T-helper 1 cell treated with Interleukin-12 subunit alpha and Interleukin-12 subunit beta and Interleukin-4 antibody, amounts not matched to agents 30 μg/mL and 1 μg/mL, for 36 hours (primary cell): ENCODE results near the gene GAREM1.

Experiments
- H3K27ac Mint-ChIP-seq: one replicate; pipeline ENCODE4 v1.8.0; 2021; ENCODE audit warnings: mild to moderate bottlenecking, mixed read lengths
- H3K27me3 Mint-ChIP-seq: one replicate; pipeline ENCODE4 v1.8.0; 2021; ENCODE audit warnings: low read depth, mixed read lengths
- H3K36me3 Mint-ChIP-seq: one replicate; pipeline ENCODE4 v1.8.0; 2021; ENCODE audit warnings: low read depth, mixed read lengths
- H3K4me1 Mint-ChIP-seq: one replicate; pipeline ENCODE4 v1.8.0; 2021; ENCODE audit warnings: low read depth, mixed read lengths
- H3K4me3 Mint-ChIP-seq: one replicate; pipeline ENCODE4 v1.8.0; 2021; ENCODE audit warnings: mild to moderate bottlenecking, moderate library complexity, mixed read lengths
- H3K9me3 Mint-ChIP-seq: one replicate; pipeline ENCODE4 v1.8.0; 2021; ENCODE audit warnings: mixed read lengths

Gene GAREM1

GRCh38 chr18:32378705-32379104 is 92.0 kb downstream of the GAREM1 start:
- Mint-ChIP-seq H3K27ac (no peak overlapping the region), H3K27me3 (peaks cover 7% of the 10 kb centered on the region), H3K36me3 (no peaks in the 10 kb centered on the region), H3K4me1 (no peaks in the 10 kb centered on the region), H3K9me3 (no peaks in the 10 kb centered on the region), H3K4me3 (no peak overlapping the region)

DNA sequence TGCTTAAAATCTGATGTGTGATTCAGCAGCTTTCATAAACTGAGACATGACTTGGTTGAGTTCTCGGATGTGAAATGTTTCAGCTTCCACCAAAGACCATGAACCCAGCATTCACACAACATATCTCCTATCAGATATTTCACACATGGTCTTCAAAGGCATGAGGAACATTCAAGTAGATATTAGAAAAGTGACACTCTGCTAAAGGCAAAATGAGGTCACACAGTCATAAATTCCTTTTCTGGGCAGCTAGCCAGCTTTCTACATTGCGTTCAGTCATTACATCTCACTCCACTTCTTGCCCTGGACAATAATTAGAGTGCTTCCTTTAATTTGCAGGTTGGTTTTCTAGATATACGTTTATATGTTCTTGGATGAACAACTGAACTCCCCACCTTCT is 96.7 kb downstream of the GAREM1 start:
- H3K4me3 Mint-ChIP-seq, result no peak overlapping the region

GRCh38 chr18:32373505-32373904 is 97.2 kb downstream of the GAREM1 start:
- Mint-ChIP-seq H3K4me3 (no peak overlapping the region), H3K36me3 (no peaks in the 10 kb centered on the region), H3K27ac (no peak overlapping the region), H3K27me3 (no peaks in the 10 kb centered on the region), H3K4me1 (no peaks in the 10 kb centered on the region), H3K9me3 (no peaks in the 10 kb centered on the region)

More for the DNA sequence above, 96.7 kb downstream of the GAREM1 start:
- H3K9me3 Mint-ChIP-seq, result no peaks in the 10 kb centered on the region
- no peaks in the 10 kb centered on the region for H3K4me1 Mint-ChIP-seq
- H3K27ac Mint-ChIP-seq, result no peak overlapping the region
- no peaks in the 10 kb centered on the region for H3K27me3 Mint-ChIP-seq
- no peaks in the 10 kb centered on the region for H3K36me3 Mint-ChIP-seq

DNA sequence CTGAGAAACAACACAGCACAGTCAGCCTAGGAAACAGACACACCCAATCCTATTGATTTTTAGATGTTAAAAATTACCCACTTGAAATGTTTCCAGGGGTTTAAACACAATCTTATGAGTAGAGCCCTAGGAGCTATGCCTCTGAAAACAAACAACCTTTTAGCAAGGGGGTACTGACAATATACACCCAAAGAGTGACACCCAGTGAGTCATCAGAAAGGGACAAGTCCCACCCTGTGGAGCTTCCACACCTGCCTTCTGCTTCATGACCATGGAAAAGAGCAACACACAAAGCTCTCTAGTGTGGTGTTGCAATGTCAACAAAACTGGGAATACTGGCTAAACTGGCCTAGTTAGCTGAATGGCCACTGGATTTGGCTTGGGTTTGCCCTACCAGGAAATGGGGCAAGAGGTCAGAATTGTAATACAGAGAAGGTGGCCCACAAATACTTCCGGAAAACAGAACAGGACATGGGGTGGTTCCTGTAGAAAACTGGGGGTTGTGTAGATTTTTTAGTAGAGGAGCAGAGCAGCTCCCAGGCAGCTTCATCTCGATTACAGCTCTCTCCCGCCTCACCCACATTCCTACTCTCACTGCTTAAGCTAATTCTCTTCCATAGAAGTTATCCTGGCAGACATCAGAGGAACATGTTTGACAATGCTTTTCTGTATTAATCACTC is 98.2 kb downstream of the GAREM1 start:
- Mint-ChIP-seq H3K9me3 (no peaks in the 10 kb centered on the region), H3K27me3 (no peaks in the 10 kb centered on the region), H3K36me3 (no peaks in the 10 kb centered on the region), H3K27ac (no peak overlapping the region), H3K4me1 (no peaks in the 10 kb centered on the region), H3K4me3 (no peak overlapping the region)

- H3K27ac Mint-ChIP-seq, result no peak overlapping the region
- no peak overlapping the region for H3K4me3 Mint-ChIP-seq
- H3K4me1 Mint-ChIP-seq, result no peaks in the 10 kb centered on the region
Observed at GRCh38 chr18:32372047-32372380, 98.7 kb downstream of the GAREM1 start.

DNA sequence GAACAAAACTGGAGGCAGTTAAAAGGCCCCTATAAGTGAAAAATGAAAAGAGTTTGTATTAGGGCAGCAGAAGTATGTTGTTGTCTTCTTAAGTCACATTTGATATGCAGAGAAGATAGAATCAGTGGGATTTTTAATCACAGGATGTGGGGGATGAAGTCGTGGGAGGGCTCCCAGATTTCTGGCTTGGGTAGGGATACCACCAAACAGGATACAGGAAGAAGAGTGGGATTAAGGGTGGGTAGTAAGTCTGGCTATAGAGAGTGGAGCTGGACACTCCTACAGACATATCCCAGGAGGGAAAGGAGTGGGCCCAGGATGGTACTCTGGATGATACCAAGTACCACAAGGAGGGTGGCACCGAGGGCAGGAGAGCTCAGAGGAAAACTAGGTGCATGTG is 99.3 kb downstream of the GAREM1 start:
- Mint-ChIP-seq H3K4me1 (no peaks in the 10 kb centered on the region), H3K36me3 (no peaks in the 10 kb centered on the region), H3K9me3 (no peaks in the 10 kb centered on the region), H3K4me3 (no peak overlapping the region), H3K27me3 (no peaks in the 10 kb centered on the region), H3K27ac (no peak overlapping the region)

More at GRCh38 chr18:32372047-32372380, 98.7 kb downstream of the GAREM1 start:
- H3K36me3 Mint-ChIP-seq, result no peaks in the 10 kb centered on the region
- H3K9me3 Mint-ChIP-seq, result no peaks in the 10 kb centered on the region
- H3K27me3 Mint-ChIP-seq, result no peaks in the 10 kb centered on the region

- no peaks in the 10 kb centered on the region for H3K9me3 Mint-ChIP-seq
- no peaks in the 10 kb centered on the region for H3K27me3 Mint-ChIP-seq
- H3K36me3 Mint-ChIP-seq, result no peaks in the 10 kb centered on the region
- no peak overlapping the region for H3K27ac Mint-ChIP-seq
- no peaks in the 10 kb centered on the region for H3K4me1 Mint-ChIP-seq
- H3K4me3 Mint-ChIP-seq, result no peak overlapping the region
Observed at GRCh38 chr18:32368991-32369390, 101.7 kb downstream of the GAREM1 start.

DNA sequence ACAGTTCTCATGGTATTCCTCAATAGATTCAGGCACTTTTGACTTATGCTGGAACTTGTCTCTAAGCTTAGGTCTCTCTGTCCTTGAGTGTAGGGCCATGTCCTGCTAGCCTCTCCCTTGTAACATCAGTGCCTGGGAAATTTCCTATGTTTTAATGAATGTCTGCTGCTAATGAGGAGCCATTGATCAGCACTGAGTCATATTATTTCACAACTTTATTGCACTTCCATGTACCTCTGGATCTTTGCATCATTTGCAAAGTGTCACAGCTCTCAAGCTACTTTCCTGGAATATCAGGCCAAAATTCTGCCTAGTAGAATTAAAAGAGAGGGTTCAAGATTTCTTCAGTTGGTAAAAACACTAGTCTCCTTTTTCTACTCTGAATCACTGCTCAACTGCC is 102.5 kb downstream of the GAREM1 start:
- Mint-ChIP-seq H3K27me3 (no peaks in the 10 kb centered on the region), H3K9me3 (no peaks in the 10 kb centered on the region), H3K27ac (no peak overlapping the region), H3K4me1 (no peaks in the 10 kb centered on the region), H3K4me3 (no peak overlapping the region), H3K36me3 (no peaks in the 10 kb centered on the region)

DNA sequence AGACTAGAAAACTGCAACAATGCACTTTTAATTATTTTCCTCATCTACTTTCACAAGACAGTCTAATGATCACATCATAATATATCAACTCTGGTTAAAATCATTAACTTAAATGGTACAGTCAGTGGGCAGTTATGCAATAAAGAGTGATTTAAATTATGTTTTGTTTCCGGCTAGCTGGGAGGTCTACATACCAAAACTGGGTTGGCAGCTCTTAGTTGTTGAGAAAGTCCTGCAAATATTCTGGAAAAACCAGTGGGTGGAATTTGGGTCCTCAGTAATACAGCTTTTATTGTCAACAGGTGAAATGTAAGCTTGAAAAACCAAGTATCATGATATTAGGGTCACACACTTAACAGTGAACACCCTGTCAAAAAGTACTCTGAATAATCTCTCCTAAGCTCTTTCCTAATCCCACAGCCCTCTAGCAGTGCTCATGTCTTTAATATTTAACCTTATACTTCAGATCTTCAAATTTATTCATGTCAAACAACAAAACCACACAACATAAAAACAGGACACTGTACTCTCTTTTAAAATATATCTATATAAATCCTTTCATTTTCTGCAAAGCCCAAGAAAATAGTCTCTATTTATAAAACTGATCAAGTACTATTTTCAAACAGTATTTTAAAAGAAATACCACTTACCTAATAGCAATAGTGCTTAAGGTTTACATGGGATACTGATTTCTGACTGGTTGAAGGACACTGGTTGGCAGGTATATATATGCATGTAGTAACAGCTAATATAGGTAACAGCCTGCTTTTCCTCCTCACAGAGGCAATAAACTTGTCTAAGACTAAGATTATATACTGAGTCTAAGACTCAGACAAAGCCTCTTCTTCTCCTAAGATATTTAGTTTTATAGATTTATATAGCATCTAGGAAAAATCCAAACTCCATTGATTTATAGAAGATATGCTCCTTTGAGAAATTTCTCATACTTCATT is 103.8 kb downstream of the GAREM1 start:
- H3K9me3 Mint-ChIP-seq, result no peaks in the 10 kb centered on the region
- no peak overlapping the region for H3K4me3 Mint-ChIP-seq
- H3K36me3 Mint-ChIP-seq, result no peaks in the 10 kb centered on the region
- no peaks in the 10 kb centered on the region for H3K4me1 Mint-ChIP-seq
- H3K27ac Mint-ChIP-seq, result no peak overlapping the region
- H3K27me3 Mint-ChIP-seq, result no peaks in the 10 kb centered on the region

GRCh38 chr18:32362484-32362883 is 108.2 kb downstream of the GAREM1 start:
- Mint-ChIP-seq H3K4me3 (no peak overlapping the region), H3K9me3 (no peaks in the 10 kb centered on the region), H3K4me1 (no peaks in the 10 kb centered on the region), H3K27me3 (no peaks in the 10 kb centered on the region), H3K36me3 (no peaks in the 10 kb centered on the region), H3K27ac (no peak overlapping the region)

- Mint-ChIP-seq H3K36me3 (no peaks in the 10 kb centered on the region), H3K9me3 (no peaks in the 10 kb centered on the region), H3K4me1 (no peaks in the 10 kb centered on the region), H3K27ac (no peak overlapping the region), H3K27me3 (peaks cover 4% of the 10 kb centered on the region), H3K4me3 (no peak overlapping the region)
Observed at GRCh38 chr18:32360682-32361345, 109.9 kb downstream of the GAREM1 start.

DNA sequence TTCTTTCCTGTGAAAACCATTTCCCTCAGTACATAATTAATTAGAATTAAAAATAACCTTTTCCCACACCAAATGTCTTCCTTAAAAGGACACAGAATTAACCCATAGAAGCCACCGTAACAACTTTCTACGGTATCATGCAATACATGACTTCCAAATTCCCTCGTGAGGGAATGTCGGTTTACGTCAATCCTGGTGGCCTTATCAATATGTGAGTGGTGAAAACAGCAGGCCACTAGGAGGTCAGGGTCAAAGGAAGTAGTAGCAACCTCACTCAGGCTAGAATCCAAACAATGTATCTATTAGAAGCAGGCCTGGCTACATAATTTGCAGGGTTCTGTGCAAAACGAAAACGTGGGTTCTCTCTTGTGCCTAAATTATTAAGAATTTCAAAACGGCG is 112.2 kb downstream of the GAREM1 start:
- Mint-ChIP-seq H3K27me3 (peaks cover 4% of the 10 kb centered on the region), H3K4me3 (no peak overlapping the region), H3K27ac (no peak overlapping the region), H3K9me3 (no peaks in the 10 kb centered on the region), H3K4me1 (no peaks in the 10 kb centered on the region), H3K36me3 (no peaks in the 10 kb centered on the region)

DNA sequence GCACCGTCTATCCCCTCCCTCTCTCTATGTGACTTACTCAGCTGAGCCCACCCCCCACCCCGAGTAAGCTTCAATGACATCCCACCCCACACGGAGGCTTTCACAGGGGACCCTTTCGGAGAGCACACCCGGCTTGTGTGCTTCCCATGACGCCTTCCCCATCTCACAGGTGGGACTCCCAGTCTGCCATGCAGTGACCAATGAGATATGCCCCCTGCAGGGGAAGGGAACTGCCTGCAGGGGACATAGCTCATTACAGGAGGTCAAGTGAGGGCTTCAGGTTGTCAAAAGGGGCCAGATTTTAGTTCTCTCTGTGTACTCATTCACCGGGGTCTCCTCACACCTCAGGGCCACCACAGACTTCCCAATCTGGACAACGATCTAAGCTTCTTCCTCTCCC is 112.6 kb downstream of the GAREM1 start:
- Mint-ChIP-seq H3K36me3 (no peaks in the 10 kb centered on the region), H3K4me3 (no peak overlapping the region), H3K4me1 (no peaks in the 10 kb centered on the region), H3K27ac (no peak overlapping the region), H3K9me3 (no peaks in the 10 kb centered on the region), H3K27me3 (peaks cover 4% of the 10 kb centered on the region)

- H3K27me3 Mint-ChIP-seq, result peaks cover 4% of the 10 kb centered on the region
- no peak overlapping the region for H3K4me3 Mint-ChIP-seq
- no peaks in the 10 kb centered on the region for H3K4me1 Mint-ChIP-seq
- no peak overlapping the region for H3K27ac Mint-ChIP-seq
- H3K9me3 Mint-ChIP-seq, result no peaks in the 10 kb centered on the region
- H3K36me3 Mint-ChIP-seq, result no peaks in the 10 kb centered on the region
Observed at GRCh38 chr18:32355896-32356295, 114.8 kb downstream of the GAREM1 start.

DNA sequence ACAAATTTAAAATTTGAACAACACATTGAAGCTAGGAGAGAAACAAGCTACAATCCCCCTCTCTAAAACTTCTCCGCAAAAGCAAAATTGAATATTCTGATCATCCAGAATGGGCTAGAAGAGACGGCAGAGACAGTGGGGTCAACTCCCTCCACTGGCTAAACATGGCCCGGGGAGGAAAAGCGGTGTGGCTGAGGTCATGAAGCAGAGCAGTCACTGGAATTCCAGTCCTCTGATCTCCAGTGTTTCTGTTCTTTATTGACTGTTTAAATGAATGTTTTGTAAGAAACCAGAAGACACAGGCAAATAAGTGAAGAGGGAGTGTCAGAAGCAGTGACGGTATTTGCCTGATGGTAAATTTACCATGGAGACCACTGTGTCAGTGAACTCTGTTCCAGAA is 116.2 kb downstream of the GAREM1 start:
- Mint-ChIP-seq H3K27ac (no peak overlapping the region), H3K4me3 (no peak overlapping the region), H3K36me3 (no peaks in the 10 kb centered on the region), H3K9me3 (no peaks in the 10 kb centered on the region), H3K27me3 (peaks cover 4% of the 10 kb centered on the region), H3K4me1 (no peaks in the 10 kb centered on the region)
